Non-pigmented ciliary epithelial cell (primary cell): ENCODE results near the gene TNRC6C.

ENCODE experiments used
- DNase-seq: peaks from one replicate; pipeline ENCODE4 v3.0.0-alpha.2; 2010; ENCODE audit warnings: low read depth

Gene TNRC6C

GRCh38 chr17:78013683-78014467 lies 55.4 kb downstream of the TNRC6C start:
- peak; percentile 34 for DNase-seq

GRCh38 chr17:78014646-78015045 lies 56.1 kb downstream of the TNRC6C start:
- no peak for DNase-seq

- no peak for DNase-seq
These were observed 58.3 kb downstream of the TNRC6C start for GRCh38 chr17:78016852-78017251.

DNA sequence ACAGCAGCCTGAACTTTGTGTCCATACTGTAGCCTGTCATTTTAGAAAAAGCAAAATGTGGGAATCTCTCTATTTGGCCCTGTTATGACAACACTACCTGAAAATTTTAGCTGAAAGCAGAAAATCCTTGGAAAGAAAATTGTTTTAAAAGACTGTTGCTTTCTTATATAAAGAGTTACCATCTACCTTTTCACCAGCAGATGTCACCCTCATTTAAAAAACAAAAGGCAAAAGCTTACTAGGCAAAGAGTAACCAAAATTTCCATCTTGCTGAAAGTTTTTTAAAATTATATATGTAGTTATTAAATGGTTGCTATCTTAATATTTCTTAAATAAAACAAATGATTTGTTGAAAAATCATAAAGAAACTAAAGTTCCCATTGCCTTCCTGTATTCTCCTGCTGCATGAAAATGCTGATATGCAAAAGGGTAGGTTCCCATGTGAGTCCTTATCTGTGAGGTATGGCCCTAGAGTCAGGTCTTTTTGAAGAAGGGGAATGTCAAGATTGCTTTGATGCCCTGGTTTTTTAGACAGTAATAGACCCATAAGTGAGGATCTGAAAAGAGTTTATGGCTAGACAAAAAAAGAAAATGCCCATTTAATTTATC lies 61.0 kb downstream of the TNRC6C start:
- no peak for DNase-seq

GRCh38 chr17:78019976-78020716 lies 61.6 kb downstream of the TNRC6C start:
- no peak for DNase-seq

DNA sequence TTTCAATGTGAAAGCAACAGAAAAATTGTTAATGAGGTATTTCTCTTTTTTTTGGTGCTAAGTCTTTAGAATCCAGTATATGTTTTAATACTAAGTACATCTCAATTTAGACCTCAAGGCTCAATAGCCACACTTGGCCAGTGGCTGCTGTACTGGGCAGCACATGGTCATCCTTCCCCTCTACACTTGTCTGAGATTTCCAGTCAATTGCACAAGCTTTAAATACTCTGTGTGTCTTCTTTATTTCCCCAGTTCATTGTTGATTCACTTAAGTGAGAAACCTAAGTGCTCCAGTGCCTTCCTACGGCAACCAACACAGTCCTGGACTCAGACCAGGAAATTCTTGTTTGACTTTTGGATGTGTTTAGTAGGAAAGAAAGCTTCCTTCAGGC lies 62.2 kb downstream of the TNRC6C start:
- DNase-seq, result no peak

- DNase-seq, result no peak
These were observed 63.9 kb downstream of the TNRC6C start for GRCh38 chr17:78022425-78022824.

- DNase-seq, result no peak
These were observed 64.5 kb downstream of the TNRC6C start for GRCh38 chr17:78023042-78023441.

GRCh38 chr17:78026381-78026780 lies 67.9 kb downstream of the TNRC6C start:
- DNase-seq, result no peak

DNA sequence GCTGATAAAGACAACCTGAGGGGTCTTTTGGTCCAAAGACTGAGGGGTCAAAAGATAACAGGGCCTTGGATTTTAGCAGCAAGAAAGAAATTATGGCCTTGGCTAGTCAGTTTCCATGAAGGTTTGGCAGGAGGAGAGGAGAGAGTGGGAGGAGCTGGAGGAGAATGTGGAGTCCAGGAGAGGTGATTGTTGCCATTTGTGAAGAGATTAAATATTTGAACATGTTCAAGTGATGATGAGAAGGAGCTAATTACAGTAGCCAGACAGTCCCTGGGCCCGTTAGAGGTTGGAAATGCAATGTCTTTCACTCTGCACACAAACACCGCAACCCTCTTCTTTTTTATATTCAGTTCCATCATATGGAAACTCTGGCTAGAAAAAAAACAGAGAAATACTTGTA lies 68.6 kb downstream of the TNRC6C start:
- DNase-seq, result no peak

GRCh38 chr17:78029697-78030096 lies 71.2 kb downstream of the TNRC6C start:
- DNase-seq, result no peak

DNA sequence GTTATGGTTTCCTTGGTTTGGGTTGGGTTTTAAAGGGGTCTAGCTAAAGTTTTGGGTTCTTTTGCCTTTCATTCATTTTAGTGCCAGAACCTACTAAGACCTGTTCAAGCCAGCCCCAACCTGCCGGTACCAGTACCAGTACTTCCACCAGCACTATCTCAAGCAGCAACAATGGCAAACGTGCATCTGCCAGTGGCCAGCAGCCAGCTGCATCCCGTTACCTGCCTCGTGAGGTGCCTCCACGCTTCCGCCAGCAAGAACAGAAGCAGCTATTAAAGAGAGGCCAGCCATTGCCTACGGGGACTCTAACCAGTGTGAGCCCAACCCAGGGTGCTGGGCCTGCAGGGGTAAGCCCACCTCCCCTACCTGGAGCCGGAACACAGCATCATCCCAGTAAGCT lies 72.9 kb downstream of the TNRC6C start:
- no peak for DNase-seq

- DNase-seq, result no peak
These were observed 73.7 kb downstream of the TNRC6C start for GRCh38 chr17:78032166-78032565.

GRCh38 chr17:78034429-78035091 lies 76.1 kb downstream of the TNRC6C start:
- no peak for DNase-seq

DNA sequence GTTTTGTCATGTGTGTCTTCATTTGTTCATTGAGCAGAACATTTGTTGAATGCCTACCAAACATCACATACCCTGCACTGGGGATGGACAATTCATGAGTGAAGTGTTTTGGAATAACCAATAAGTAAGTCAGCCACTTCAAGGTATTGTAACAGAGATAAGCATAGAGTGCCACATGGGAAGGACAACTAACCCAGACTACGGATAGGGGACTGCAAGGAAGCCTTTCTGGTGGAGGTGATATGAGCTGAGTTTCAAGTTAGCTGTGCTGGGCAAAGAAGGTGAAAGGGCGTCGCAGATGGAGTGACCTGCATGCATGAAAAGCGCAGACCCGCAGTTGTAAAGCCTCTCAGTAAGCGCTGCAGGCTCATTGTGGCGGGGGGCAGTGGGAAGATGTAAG lies 78.8 kb downstream of the TNRC6C start:
- no peak for DNase-seq

- no peak for DNase-seq
These were observed 80.3 kb downstream of the TNRC6C start for GRCh38 chr17:78038748-78039288.

DNA sequence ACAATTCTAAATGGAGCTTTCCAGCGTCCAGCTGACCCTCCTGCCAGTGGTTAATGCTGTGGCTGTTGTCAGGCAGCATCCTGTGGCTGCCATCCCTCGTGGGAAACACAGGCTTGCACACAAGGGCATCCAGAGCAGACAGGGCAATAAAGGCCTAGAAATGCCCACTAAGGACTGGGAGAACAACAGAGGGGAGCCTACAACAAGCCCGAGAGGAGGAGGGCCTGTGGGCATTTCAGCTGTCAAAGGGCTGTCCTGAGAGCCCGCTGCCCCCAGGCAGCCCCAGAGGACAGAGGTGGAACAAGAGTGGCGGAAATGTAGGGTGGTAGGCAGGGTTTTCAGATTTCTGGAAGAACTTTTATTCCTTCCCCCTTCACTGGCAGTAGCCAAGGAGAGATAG lies 81.1 kb downstream of the TNRC6C start:
- DNase-seq, result no peak

DNA sequence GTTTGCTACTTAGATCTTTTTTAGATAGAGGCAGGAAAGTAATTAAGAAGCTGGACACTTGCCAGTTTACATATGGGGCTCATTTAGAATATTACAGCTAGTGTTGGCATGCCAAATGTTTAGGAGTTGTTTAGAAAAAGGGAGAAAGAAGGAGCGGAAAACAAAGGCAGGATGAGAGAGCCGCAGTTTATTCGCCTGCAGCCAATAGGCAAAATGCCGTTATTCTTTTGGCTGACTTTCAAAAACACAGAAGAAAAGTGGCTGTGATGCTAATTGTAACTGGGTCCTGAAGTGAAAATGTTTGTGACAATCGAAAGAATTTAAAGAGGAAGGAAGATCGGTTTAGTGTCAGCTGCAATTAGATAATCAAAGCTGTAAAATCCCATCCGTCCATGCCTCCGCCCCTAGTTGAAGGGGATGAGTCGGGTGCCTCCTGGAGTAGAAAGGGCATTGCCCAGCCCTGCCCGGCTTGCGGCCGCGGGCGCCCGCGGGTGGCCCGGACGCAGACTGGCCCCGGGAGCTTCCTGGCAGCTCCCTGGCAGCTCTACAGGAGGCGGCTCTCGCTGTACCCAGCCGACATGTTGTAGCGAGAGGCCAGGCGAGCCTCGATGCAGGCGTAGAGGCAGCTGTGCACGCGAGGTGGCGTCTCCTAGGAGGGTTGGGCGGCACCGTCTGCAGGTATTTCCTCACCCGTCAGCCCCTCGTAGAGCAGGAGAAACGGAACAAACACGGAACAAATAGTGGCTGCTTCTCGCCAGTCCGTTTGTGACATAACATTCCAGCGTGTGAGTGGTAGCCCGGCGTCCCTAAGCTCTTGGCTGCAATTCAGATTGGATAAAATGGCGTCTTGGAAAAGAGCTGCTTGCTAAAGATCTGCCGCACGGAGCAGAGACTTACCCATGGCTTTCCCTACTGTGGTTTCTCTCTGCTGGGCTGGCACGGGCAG lies 82.2 kb downstream of the TNRC6C start:
- DNase-seq, result no peak

GRCh38 chr17:78041386-78042179 lies 83.1 kb downstream of the TNRC6C start:
- DNase-seq, result no peak

DNA sequence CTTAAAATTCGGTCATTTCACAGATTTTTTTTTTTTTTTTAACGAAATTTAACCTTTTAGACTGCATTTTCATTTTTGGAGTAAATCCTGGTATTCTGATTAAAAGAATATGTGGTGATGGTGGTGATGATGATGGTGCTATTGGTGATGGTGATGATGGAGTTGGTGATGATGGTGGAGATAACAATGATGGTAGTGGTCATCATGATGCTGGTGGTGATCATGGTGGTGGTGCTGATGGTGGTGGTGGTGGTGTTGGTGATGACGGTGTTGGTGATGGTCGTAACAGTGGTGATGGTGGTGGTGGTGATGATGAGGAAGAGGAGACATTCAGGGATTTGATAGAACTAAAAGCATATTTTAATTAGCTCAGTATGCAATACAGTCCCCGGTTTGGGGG lies 84.0 kb downstream of the TNRC6C start:
- no peak for DNase-seq
